GM12878 (cell line): ENCODE data around the gene ORC4. TPM values are rescaled to one million over a fixed set of nuclear protein-coding genes. Genes with fewer than 3 reads are reported as not detected.
A peak's percentile ranks its signal among the peaks of the same experiment; 100 is the strongest.

ENCODE experiments used
- CHD1 ChIP-seq: IDR thresholded peaks from 2 replicates; pipeline ENCODE4 v1.6.1; 2012; ENCODE audit warnings: low read depth, low read length, improper control_type of control experiment
- MTA3 ChIP-seq: IDR thresholded peaks from 2 replicates; pipeline ENCODE4 v1.6.1; 2012; ENCODE audit warnings: low read length, inconsistent platforms, borderline replicate concordance
- RELA ChIP-seq: fragments of 450-650 bp; IDR thresholded peaks from 2 replicates; pipeline ENCODE4 v1.8.0; 2014; ENCODE audit warnings: borderline replicate concordance; ENCODE audit not compliant: partially characterized antibody
- polyA plus RNA-seq, 11 experiments: library from polyadenylated mRNA; depleted of rRNA in 4 of 11; unstranded in 6 of 11; stranded (reverse) in 5 of 11; fragments of >200 nt; fragmentation: Nextera tagmentation in 4 of 11; fragmentation: Illumina TruSeq in 1 of 11; extraction: Ambion mirVana in 4 of 11; extraction: Trizol in 1 of 11; gene quantifications; 1 replicate in 1 of 11; 2 replicates in 10 of 11; pipeline versions ENCODE4 v1.2.1 to v1.2.3, GENCODE V29; 2011 to 2016; ENCODE audit warnings: inconsistent platforms in 2 of 11, missing spikeins in 2 of 11, low read depth in 1 of 11
- total RNA-seq, 4 experiments: library from RNA; depleted of rRNA in 3 of 4; stranded (reverse); fragments of >200 nt in 3 of 4; fragmentation: Illumina TruSeq in 1 of 4; extraction: Trizol in 1 of 4; gene quantifications; 2 replicates each; pipeline versions ENCODE4 v1.2.1 to v1.2.3, GENCODE V29; 2013 to 2021
- TF ChIP-seq, protein P1 (sequence below): fragments of 450-650 bp; IDR thresholded peaks from 2 replicates; pipeline ENCODE4 v1.6.1; 2017; ENCODE audit warnings: mild to moderate bottlenecking, moderate library complexity
- TF ChIP-seq, protein P2 (sequence below): fragments of 450-650 bp; IDR thresholded peaks from 2 replicates; pipeline ENCODE4 v1.6.1; 2017; ENCODE audit warnings: mild to moderate bottlenecking
- TF ChIP-seq, protein P3 (sequence below), 3 experiments: IDR thresholded peaks in 2 of 3; conservative IDR thresholded peaks in 1 of 3; 2 replicates each; pipeline ENCODE4 v1.5.1; 2011; ENCODE audit warnings: low read depth in 3 of 3, low read length in 3 of 3, mild to moderate bottlenecking in 3 of 3, control low read depth in 2 of 3, moderate library complexity in 2 of 3, inconsistent platforms in 1 of 3, mixed read lengths in 1 of 3; ENCODE audit not compliant: control insufficient read depth in 2 of 3, insufficient read depth in 1 of 3; ENCODE audit errors: extremely low read depth in 1 of 3
- TF ChIP-seq, protein P4 (sequence below): fragments of 450-650 bp; IDR thresholded peaks from 2 replicates; pipeline ENCODE4 v1.6.1; 2014; ENCODE audit warnings: mild to moderate bottlenecking
- TF ChIP-seq, protein P5 (sequence below): fragments of 450-650 bp; IDR thresholded peaks from 2 replicates; pipeline ENCODE4 v1.6.1; 2017; ENCODE audit warnings: mild to moderate bottlenecking, moderate library complexity
- TF ChIP-seq, protein P6 (sequence below): fragments of 450-650 bp; formaldehyde crosslinking; IDR thresholded peaks from 2 replicates; pipeline ENCODE4 v1.4.0; 2022; ENCODE audit warnings: mild to moderate bottlenecking, moderate library complexity

The ORC4 gene
- total and polyA plus RNA-seq, 10 of the 15 experiments (the other 5 are each of a cell fraction or from before 2014, with no cell fraction given): 25.7 to 71.3 (median 52.1) TPM

DNA sequence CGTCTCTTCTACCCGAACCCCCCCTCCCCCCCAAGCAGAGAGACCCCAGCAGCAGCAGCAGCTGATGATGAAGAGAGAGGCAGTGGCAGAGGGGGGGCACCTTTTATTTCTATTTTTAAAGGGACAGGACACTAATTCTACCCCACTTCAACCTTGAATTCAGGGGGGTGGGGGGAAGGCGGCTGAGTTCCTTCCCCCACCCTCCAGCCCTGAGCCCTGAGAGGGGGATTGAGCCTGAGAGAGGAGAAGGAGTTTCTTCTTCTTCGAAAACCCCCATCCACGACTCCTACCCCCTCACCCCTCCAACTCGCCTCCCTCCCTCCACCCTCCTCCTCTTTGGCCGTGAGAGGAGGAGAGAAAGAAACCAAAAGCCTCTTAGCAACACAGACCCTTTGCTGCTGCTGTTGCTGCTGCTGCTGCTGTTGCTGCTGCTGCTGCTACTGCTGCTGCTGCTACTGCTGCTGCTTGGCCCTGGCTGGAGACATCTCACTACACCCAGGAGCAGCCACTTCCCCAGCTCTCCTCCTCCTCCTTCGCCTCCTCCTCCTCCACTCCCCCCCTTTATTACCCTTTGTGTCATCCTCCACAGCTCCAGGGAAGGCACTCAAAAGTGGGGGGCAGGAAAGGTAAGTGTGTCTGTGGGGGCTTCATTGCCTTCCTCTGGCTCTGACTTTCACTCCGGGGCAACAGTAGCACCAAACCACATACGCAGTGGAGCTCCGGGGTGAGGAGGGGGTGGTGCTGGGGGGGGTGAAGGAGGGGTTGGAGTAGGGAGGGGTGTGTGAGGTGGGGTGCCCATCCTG, 723 bp upstream of the ORC4 start, which contains the start of gene MBD5 (continued):
- TF ChIP-seq, protein P1, sequence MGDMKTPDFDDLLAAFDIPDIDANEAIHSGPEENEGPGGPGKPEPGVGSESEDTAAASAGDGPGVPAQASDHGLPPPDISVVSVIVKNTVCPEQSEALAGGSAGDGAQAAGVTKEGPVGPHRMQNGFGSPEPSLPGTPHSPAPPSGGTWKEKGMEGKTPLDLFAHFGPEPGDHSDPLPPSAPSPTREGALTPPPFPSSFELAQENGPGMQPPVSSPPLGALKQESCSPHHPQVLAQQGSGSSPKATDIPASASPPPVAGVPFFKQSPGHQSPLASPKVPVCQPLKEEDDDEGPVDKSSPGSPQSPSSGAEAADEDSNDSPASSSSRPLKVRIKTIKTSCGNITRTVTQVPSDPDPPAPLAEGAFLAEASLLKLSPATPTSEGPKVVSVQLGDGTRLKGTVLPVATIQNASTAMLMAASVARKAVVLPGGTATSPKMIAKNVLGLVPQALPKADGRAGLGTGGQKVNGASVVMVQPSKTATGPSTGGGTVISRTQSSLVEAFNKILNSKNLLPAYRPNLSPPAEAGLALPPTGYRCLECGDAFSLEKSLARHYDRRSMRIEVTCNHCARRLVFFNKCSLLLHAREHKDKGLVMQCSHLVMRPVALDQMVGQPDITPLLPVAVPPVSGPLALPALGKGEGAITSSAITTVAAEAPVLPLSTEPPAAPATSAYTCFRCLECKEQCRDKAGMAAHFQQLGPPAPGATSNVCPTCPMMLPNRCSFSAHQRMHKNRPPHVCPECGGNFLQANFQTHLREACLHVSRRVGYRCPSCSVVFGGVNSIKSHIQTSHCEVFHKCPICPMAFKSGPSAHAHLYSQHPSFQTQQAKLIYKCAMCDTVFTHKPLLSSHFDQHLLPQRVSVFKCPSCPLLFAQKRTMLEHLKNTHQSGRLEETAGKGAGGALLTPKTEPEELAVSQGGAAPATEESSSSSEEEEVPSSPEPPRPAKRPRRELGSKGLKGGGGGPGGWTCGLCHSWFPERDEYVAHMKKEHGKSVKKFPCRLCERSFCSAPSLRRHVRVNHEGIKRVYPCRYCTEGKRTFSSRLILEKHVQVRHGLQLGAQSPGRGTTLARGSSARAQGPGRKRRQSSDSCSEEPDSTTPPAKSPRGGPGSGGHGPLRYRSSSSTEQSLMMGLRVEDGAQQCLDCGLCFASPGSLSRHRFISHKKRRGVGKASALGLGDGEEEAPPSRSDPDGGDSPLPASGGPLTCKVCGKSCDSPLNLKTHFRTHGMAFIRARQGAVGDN: no peak
- peak; percentile 38 for TF ChIP-seq RELA
- TF ChIP-seq, protein P2, sequence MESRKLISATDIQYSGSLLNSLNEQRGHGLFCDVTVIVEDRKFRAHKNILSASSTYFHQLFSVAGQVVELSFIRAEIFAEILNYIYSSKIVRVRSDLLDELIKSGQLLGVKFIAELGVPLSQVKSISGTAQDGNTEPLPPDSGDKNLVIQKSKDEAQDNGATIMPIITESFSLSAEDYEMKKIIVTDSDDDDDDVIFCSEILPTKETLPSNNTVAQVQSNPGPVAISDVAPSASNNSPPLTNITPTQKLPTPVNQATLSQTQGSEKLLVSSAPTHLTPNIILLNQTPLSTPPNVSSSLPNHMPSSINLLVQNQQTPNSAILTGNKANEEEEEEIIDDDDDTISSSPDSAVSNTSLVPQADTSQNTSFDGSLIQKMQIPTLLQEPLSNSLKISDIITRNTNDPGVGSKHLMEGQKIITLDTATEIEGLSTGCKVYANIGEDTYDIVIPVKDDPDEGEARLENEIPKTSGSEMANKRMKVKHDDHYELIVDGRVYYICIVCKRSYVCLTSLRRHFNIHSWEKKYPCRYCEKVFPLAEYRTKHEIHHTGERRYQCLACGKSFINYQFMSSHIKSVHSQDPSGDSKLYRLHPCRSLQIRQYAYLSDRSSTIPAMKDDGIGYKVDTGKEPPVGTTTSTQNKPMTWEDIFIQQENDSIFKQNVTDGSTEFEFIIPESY: no peak
- TF ChIP-seq, protein P3, sequence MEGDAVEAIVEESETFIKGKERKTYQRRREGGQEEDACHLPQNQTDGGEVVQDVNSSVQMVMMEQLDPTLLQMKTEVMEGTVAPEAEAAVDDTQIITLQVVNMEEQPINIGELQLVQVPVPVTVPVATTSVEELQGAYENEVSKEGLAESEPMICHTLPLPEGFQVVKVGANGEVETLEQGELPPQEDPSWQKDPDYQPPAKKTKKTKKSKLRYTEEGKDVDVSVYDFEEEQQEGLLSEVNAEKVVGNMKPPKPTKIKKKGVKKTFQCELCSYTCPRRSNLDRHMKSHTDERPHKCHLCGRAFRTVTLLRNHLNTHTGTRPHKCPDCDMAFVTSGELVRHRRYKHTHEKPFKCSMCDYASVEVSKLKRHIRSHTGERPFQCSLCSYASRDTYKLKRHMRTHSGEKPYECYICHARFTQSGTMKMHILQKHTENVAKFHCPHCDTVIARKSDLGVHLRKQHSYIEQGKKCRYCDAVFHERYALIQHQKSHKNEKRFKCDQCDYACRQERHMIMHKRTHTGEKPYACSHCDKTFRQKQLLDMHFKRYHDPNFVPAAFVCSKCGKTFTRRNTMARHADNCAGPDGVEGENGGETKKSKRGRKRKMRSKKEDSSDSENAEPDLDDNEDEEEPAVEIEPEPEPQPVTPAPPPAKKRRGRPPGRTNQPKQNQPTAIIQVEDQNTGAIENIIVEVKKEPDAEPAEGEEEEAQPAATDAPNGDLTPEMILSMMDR (IDR thresholded peaks at IDR 0.05 in 2 of 3, conservative IDR thresholded peaks at IDR 0.05 in 1 of 3; ENCODE audit: control insufficient read depth in 2 of 3, extremely low read depth in 1 of 3, insufficient read depth in 1 of 3, low read depth in 3 of 3, low read length in 3 of 3): no peak
- no peak for TF ChIP-seq CHD1
- TF ChIP-seq, protein P4, sequence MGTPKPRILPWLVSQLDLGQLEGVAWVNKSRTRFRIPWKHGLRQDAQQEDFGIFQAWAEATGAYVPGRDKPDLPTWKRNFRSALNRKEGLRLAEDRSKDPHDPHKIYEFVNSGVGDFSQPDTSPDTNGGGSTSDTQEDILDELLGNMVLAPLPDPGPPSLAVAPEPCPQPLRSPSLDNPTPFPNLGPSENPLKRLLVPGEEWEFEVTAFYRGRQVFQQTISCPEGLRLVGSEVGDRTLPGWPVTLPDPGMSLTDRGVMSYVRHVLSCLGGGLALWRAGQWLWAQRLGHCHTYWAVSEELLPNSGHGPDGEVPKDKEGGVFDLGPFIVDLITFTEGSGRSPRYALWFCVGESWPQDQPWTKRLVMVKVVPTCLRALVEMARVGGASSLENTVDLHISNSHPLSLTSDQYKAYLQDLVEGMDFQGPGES: no peak; the same call in 1 of the 2 replicates
- 0 out of 2 replicates have a peak, but pooled peaks have one; percentile 57 for TF ChIP-seq MTA3
- TF ChIP-seq, protein P5, sequence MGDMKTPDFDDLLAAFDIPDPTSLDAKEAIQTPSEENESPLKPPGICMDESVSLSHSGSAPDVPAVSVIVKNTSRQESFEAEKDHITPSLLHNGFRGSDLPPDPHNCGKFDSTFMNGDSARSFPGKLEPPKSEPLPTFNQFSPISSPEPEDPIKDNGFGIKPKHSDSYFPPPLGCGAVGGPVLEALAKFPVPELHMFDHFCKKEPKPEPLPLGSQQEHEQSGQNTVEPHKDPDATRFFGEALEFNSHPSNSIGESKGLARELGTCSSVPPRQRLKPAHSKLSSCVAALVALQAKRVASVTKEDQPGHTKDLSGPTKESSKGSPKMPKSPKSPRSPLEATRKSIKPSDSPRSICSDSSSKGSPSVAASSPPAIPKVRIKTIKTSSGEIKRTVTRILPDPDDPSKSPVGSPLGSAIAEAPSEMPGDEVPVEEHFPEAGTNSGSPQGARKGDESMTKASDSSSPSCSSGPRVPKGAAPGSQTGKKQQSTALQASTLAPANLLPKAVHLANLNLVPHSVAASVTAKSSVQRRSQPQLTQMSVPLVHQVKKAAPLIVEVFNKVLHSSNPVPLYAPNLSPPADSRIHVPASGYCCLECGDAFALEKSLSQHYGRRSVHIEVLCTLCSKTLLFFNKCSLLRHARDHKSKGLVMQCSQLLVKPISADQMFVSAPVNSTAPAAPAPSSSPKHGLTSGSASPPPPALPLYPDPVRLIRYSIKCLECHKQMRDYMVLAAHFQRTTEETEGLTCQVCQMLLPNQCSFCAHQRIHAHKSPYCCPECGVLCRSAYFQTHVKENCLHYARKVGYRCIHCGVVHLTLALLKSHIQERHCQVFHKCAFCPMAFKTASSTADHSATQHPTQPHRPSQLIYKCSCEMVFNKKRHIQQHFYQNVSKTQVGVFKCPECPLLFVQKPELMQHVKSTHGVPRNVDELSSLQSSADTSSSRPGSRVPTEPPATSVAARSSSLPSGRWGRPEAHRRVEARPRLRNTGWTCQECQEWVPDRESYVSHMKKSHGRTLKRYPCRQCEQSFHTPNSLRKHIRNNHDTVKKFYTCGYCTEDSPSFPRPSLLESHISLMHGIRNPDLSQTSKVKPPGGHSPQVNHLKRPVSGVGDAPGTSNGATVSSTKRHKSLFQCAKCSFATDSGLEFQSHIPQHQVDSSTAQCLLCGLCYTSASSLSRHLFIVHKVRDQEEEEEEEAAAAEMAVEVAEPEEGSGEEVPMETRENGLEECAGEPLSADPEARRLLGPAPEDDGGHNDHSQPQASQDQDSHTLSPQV: no peak
- TF ChIP-seq, protein P6, sequence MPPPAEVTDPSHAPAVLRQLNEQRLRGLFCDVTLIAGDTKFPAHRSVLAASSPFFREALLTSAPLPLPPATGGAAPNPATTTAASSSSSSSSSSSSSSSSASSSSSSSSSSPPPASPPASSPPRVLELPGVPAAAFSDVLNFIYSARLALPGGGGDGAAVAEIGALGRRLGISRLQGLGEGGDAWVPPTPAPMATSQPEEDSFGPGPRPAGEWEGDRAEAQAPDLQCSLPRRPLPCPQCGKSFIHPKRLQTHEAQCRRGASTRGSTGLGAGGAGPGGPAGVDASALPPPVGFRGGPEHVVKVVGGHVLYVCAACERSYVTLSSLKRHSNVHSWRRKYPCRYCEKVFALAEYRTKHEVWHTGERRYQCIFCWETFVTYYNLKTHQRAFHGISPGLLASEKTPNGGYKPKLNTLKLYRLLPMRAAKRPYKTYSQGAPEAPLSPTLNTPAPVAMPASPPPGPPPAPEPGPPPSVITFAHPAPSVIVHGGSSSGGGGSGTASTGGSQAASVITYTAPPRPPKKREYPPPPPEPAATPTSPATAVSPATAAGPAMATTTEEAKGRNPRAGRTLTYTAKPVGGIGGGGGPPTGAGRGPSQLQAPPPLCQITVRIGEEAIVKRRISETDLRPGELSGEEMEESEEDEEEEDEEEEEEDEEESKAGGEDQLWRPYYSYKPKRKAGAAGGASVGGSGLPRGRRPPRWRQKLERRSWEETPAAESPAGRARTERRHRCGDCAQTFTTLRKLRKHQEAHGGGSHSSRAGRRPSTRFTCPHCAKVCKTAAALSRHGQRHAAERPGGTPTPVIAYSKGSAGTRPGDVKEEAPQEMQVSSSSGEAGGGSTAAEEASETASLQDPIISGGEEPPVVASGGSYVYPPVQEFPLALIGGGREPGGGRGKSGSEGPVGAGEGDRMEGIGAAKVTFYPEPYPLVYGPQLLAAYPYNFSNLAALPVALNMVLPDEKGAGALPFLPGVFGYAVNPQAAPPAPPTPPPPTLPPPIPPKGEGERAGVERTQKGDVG (CRISPR knock-in tag): no peak
